Stimulated activated CD4-positive, alpha-beta T cell treated with anti-CD3 and anti-CD28 coated beads, TNF-alpha, amount 100 ng/mL, for 48 hours (primary cell): ENCODE measurements around the gene OR52W1.
"Not testable (repeated sequence)": the region's sequence is repeated elsewhere in the genome, so short reads cannot be mapped to it uniquely, and the experiment has no call there.

Experiments
- DNase-seq, 3 donors: peaks; one replicate each; pipeline ENCODE4 v3.0.0-alpha.2; 2020; ENCODE audit warnings: low read depth in 3 of 3

Gene OR52W1

GRCh38 chr11:6217722-6218121 is 18.7 kb downstream of the OR52W1 start:
- DNase-seq: no peak

GRCh38 chr11:6219359-6219758 is 20.3 kb downstream of the OR52W1 start:
- no peak for DNase-seq

- no peak for DNase-seq
Measured at GRCh38 chr11:6223854-6224253, 24.8 kb downstream of the OR52W1 start.

- no peak for DNase-seq
Measured at GRCh38 chr11:6224421-6224820, 25.4 kb downstream of the OR52W1 start.

GRCh38 chr11:6225024-6225423 is 26.0 kb downstream of the OR52W1 start:
- no peak for DNase-seq

- DNase-seq: no peak
Measured at GRCh38 chr11:6225896-6226295, 26.9 kb downstream of the OR52W1 start.

DNA sequence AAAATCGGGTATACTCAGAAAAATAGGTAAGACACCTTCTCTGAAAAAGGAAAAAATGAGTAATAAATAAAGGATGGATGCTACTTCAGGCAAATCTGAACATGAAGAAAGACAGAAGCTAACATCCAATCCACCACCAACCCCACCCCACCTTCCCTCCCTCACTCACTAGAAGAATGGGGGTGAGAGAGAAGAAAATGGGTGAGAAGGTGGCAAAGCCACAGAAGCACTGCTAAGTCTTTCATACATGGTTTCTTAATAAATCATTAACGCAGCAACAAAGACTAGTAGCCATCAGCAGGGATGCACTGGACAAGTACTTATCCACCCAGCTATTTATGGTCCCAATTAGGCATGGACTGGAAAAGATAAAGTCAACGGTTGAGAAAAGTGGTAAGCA is 29.5 kb downstream of the OR52W1 start:
- DNase-seq: no peak

- DNase-seq: no peak
Measured at GRCh38 chr11:6229911-6230310, 30.9 kb downstream of the OR52W1 start.

DNA sequence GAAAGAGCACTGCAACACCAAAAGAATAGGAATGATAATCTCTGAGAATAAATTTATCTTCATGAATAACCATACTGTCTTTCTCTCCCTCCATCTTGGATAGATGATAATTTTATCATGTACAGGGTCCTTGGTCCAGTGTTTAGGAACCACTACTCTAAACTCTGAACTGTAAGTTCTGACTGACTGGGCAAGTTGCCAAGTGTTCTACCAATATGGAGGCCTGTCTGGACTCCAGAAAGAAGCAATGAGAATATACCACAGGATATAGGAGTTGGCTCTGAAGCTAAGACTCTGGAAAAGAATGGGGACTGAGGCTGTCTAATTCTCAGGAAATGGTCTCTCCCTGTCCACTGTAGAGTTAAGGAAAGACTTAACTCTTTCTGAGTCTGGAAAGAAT is 33.9 kb downstream of the OR52W1 start:
- DNase-seq: no peak

DNA sequence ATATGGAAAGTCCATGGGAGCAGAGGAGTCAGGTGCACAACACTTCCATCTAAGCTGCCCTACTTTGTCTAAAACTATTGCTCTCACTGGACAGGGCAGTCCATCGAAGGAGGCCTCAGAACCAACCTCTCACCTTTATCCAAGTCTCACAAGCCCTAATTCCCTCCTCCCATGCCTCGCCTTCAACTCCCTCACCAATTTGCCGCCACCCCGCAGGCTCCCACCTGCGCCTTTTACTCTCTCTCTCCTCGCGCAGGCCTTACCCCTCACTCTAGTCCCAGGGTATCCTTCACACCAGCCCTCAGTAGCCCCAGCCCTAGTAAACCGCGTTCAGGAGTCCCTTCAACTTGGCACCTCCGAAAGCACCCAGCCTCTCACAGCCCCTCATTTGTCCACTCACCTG is 35.0 kb downstream of the OR52W1 start:
- DNase-seq: no peak

- DNase-seq: peak; percentile 98 to 100 (median 98)
Measured at GRCh38 chr11:6234387-6235107, 35.5 kb downstream of the OR52W1 start, which contains the start of gene FHIP1B. Gene FHIP1B, minus strand, starts transcription at chr11:6234636. Its CDS starts 10,120 bp downstream, at chr11:6224516.

GRCh38 chr11:6237266-6237665 is 38.2 kb downstream of the OR52W1 start:
- DNase-seq: no peak

DNA sequence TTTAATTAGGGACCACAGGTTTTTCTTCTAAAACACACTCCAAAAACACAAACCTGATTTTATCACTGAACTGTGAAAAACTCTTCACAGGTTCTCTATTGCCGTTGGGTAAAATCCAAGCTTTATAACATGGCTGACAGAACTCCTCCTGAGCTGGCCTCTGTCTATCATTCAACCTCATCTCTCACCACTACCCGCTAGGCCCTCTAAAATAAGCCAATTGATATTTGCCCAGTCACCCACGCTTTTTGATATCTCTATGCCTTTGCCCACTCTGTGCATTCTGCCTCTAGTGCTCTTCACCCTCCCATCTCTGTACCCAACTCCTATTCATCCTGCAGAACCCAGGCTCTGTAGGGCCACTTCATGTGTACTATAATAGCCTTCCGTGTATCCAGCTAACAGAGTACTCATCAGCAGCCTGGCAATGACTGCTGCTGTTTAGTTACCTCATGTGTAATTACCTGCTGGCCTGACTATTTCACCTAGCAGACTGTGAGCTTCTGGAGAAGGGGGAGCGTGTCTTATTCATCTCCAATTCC is 38.8 kb downstream of the OR52W1 start:
- no peak for DNase-seq

DNA sequence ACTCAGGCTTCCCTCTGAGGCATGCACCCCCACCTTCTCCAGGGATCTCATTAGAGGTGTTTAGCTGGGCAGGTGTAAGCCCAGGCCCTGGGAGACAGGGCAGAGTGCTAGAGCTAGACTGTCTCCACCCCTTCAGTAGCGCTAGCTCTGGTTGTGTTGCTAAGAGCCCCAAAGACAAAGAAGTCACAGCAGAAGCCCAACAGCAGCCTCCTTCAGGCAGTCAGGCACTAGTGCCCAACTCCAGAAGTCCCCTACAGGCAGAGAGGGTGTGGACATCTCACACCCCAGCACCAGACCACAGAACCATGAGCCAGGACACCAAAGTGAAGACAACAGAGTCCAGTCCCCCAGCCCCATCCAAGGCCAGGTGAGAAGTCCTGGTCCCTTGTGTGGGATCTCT is 39.9 kb downstream of the OR52W1 start, which contains the start of gene CNGA4:
Gene CNGA4 (plus strand): TSS at position 188 of the 400 bp plus-strand sequence. CDS start 118 bp downstream, at position 306.
- DNase-seq: no peak

GRCh38 chr11:6240139-6240538 is 41.1 kb downstream of the OR52W1 start:
- no peak for DNase-seq

- no peak for DNase-seq
Measured at GRCh38 chr11:6240781-6241180, 41.8 kb downstream of the OR52W1 start.

GRCh38 chr11:6241316-6241715 is 42.3 kb downstream of the OR52W1 start:
- no peak for DNase-seq

- DNase-seq: no peak
Measured at GRCh38 chr11:6245536-6245935, 46.5 kb downstream of the OR52W1 start.

- no peak for DNase-seq
Measured at GRCh38 chr11:6248248-6248647, 49.2 kb downstream of the OR52W1 start.

- not testable (repeated sequence) for DNase-seq
Measured at GRCh38 chr11:6248897-6249296, 49.9 kb downstream of the OR52W1 start.
